Heart left ventricle (tissue), 16 donors: ENCODE results near the gene RLBP1. TPM values are rescaled to one million over a fixed set of nuclear protein-coding genes. Genes with fewer than 3 reads are reported as not detected.
A peak's percentile ranks its signal among the peaks of the same experiment; 100 is the strongest.

Experiments used
- ATAC-seq, 4 donors: fragments of 200-7000 bp; cut with Tn5 transposase; one replicate each; pipeline ENCODE4 v1.9.1; 2020 to 2022; ENCODE audit warnings: moderate library complexity in 4 of 4, mild to moderate bottlenecking in 3 of 4, moderate number of reproducible peaks in 1 of 4
- DNase-seq, 5 donors: peaks; one replicate each; pipeline ENCODE4 v3.0.0-alpha.2; 2020
- H3K27ac ChIP-seq, 12 donors: fragments of 200-600 bp; sonication (generic) in 4 of 12; one replicate each; pipeline versions ENCODE4 v1.5.0 to v1.8.0; 2016 to 2022; ENCODE audit warnings: mild to moderate bottlenecking in 2 of 12
- H3K27me3 ChIP-seq, 9 donors: fragments of 200-600 bp; sonication (generic) in 2 of 9; one replicate each; pipeline versions ENCODE4 v1.5.1 to v1.8.0; 2016 to 2022; ENCODE audit warnings: mild to moderate bottlenecking in 3 of 9
- H3K36me3 ChIP-seq, 9 donors: fragments of 200-600 bp; sonication (generic) in 2 of 9; one replicate each; pipeline versions ENCODE4 v1.5.0 to v1.8.0; 2018 to 2022; ENCODE audit warnings: mild to moderate bottlenecking in 2 of 9
- H3K4me1 ChIP-seq, 12 donors: fragments of 200-600 bp; sonication (generic) in 4 of 12; one replicate each; pipeline versions ENCODE4 v1.5.0 to v1.8.0; 2016 to 2022; ENCODE audit warnings: mild to moderate bottlenecking in 3 of 12
- H3K4me3 ChIP-seq, 12 donors: fragments of 200-600 bp; sonication (generic) in 4 of 12; one replicate each; pipeline versions ENCODE4 v1.5.0 to v1.8.0; 2017 to 2022; ENCODE audit warnings: mild to moderate bottlenecking in 9 of 12, moderate library complexity in 4 of 12
- H3K9me3 ChIP-seq, 12 donors: fragments of 200-600 bp; sonication (generic) in 4 of 12; one replicate each; pipeline versions ENCODE4 v1.5.0 to v1.8.0; 2016 to 2022; ENCODE audit warnings: mild to moderate bottlenecking in 1 of 12
- POLR2A ChIP-seq, 2 donors: fragments of 450-650 bp; IDR thresholded peaks; one replicate each; pipeline ENCODE4 v1.6.1; 2017; ENCODE audit warnings: antibody characterized with exemption in 2 of 2, mild to moderate bottlenecking in 2 of 2, moderate library complexity in 2 of 2
- WGBS, 4 donors: extraction: QIAGEN DNeasy Blood & Tissue Kit in 2 of 4; methylation state at CpG; one replicate each; pipeline versions ENCODE4 v1.1.5 to v1.1.7; 2013 to 2018; 5-methylcytosine and 5-hydroxymethylcytosine counted together
- intact Hi-C, 10 donors: fragments of 100-400 bp; cut with DNase I; formaldehyde crosslinking; loops; one replicate each; pipeline versions ENCODE4 v1.11.1 to v1.14.2; 2022
- polyA plus RNA-seq, 2 donors: library from polyadenylated mRNA; stranded (reverse); fragments of 200-250 nt; gene quantifications; one replicate each; pipeline ENCODE4 v1.2.3, GENCODE V29; 2013
- total RNA-seq, 9 donors: library from RNA; depleted of rRNA in 2 of 9; stranded (reverse); fragments of >200 nt in 2 of 9; fragmentation: NEBNext Ultra II Directional in 3 of 9; extraction: Animal tissue kit (Norgen Biotek cat#: 25700) in 3 of 9; gene quantifications; one replicate each; pipeline versions ENCODE4 v1.1.0 to v1.2.4, GENCODE V29; 2016 to 2023
- TF ChIP-seq, protein P1 (sequence below), 12 donors: fragments of 200-600 bp; sonication (generic) in 4 of 12; IDR thresholded peaks; one replicate each; pipeline versions ENCODE4 v1.5.0 to v1.8.0; 2018 to 2022; ENCODE audit warnings: antibody characterized with exemption in 12 of 12, mild to moderate bottlenecking in 5 of 12
- donor health status: ischemic (EF 13 %, LVEDD 7.1; RV severe dilation, severe dysfunction).
- donor health status: healthy with polysubstance abuse.
- donor health status: DM: no; HTN: yes; CAD: no.
- donor health status: DM: no; HTN: no; CAD: no.
- donor health status: ischemic (EF 25% LVEDD 6.9; RV normal size, moderate dysfunction).
- donor health status: ischemic (EF 25% LVEDD 5.7; RV mildly dilated, moderate dysfunction).
- donor health status: healthy.
- donor health status: DM: yes; HTN: yes; CAD: no.
- donor health status: ischemic (EF 35%, LVEDD 5.7; RV mildly dilated, moderate dysfunction).
- donor health status: nonischemic (EF 11% LVEDD 7.7; RV severe dilation, severe dysfunction).
- donor health status: DM: yes; HTN: yes; CAD: no.
- donor health status: PGD.
- donor health status: ischemic (EF 29% LVEDD 5.4; RV normal size, mild dysfunction).
- donor health status: nonischemic (EF 23%, LVEDD 6.1; RV moderate dilation, normal function).

The RLBP1 gene
- total and polyA plus RNA-seq, 11 donors = not detected

DNA sequence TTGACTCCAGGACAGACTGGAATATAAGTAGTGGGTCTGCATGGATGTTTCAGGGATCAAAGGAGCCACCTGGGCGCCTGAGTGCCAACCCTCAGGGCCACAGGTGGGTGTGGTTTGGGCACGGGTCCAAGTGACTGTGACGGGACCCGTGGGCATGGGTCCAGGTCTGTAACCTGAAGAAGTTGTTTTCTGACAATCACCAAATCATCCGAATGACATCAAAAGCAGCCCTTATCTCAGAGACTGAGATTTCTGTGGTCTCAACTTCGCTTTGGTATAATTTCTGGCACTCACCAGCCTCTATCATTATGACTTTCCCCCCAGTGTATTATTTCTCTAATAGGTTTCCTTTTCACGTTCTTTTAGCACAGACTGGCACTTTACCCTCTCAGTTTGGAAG, 24.4 kb downstream of the RLBP1 start:
- intact Hi-C loops = no loop called here
- ATAC-seq = no peak
- Histone ChIP-seq H3K9me3 (no peaks in the 10 kb centered on the region), H3K36me3 (peaks cover 0 to 91% (median 70%) of the 10 kb centered on the region in 9 donors), H3K27ac (peak overlapping the region in 8 of 12 donors; percentile 7 to 72 (median 54)), H3K4me1 (peaks cover 0 to 44% (median 16%) of the 10 kb centered on the region in 12 donors), H3K27me3 (no peaks in the 10 kb centered on the region), H3K4me3 (no peak overlapping the region)
- 55 to 66% (median 60%) methylated on average over 6 to 7 of the region's 7 CpGs for WGBS, 4 donors
- DNase-seq = no peak
- no peak for TF ChIP-seq POLR2A (IDR thresholded peaks at IDR 0.05)
- TF ChIP-seq, protein P1, sequence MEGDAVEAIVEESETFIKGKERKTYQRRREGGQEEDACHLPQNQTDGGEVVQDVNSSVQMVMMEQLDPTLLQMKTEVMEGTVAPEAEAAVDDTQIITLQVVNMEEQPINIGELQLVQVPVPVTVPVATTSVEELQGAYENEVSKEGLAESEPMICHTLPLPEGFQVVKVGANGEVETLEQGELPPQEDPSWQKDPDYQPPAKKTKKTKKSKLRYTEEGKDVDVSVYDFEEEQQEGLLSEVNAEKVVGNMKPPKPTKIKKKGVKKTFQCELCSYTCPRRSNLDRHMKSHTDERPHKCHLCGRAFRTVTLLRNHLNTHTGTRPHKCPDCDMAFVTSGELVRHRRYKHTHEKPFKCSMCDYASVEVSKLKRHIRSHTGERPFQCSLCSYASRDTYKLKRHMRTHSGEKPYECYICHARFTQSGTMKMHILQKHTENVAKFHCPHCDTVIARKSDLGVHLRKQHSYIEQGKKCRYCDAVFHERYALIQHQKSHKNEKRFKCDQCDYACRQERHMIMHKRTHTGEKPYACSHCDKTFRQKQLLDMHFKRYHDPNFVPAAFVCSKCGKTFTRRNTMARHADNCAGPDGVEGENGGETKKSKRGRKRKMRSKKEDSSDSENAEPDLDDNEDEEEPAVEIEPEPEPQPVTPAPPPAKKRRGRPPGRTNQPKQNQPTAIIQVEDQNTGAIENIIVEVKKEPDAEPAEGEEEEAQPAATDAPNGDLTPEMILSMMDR (IDR thresholded peaks at IDR 0.05) = no peak

DNA sequence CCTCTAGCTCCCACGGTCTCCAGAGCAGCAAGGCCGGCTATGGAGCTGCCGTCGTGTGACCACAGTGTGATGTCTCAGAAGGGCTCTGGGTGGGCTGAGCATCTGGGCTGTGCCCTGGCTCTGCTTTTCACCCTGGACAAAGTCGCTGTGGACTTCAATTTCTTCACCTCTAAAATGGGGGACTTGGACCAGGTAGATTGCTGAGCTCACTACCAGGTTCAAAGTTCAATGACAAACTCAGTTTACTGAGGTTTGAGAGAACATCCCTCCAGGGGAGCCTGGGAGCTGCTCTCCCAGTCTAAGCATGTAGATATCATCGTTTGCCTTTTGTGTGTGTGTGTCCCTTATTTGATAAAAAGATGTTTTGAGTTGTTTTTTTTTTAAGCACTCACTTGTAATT, 25.1 kb downstream of the RLBP1 start:
- Histone ChIP-seq H3K4me1 (peaks cover 0 to 44% (median 16%) of the 10 kb centered on the region in 12 donors), H3K36me3 (peaks cover 0 to 92% (median 72%) of the 10 kb centered on the region in 9 donors), H3K9me3 (no peaks in the 10 kb centered on the region), H3K4me3 (no peak overlapping the region), H3K27ac (peak overlapping the region in 5 of 12 donors; percentile 8 to 72 (median 54)), H3K27me3 (no peaks in the 10 kb centered on the region)
- WGBS, 4 donors = 72 to 89% (median 81%) methylated on average over 6 of the region's 6 CpGs
- no peak for TF ChIP-seq POLR2A (IDR thresholded peaks at IDR 0.05)
- TF ChIP-seq, protein P1 (IDR thresholded peaks at IDR 0.05) = no peak
- intact Hi-C loops = no loop called here
- ATAC-seq (peak in 1 of 4 donors; percentile 25), DNase-seq (peak in 1 of 5 donors; percentile 40)

DNA sequence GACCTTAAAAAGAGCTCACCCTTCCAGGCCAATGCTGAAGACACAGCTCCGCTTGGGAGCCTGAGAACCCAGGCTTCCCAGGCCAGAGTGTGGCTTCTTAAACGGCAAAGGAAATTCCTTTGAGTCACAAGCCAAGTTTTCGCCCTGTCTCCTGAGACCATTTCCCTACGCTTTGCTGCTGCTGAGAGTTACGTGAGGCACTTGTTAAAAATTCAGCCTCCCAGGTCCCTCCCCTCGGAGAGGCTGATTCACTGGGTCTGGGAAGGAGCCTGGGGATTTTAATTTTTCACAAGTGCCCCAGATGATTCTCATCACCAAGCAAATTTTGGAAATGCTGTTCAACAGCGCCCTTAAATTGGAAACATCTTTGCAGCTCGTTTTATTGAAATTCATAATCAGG, 25.5 kb downstream of the RLBP1 start:
- no peak for TF ChIP-seq POLR2A (IDR thresholded peaks at IDR 0.05)
- TF ChIP-seq, protein P1 (IDR thresholded peaks at IDR 0.05) = no peak

DNA sequence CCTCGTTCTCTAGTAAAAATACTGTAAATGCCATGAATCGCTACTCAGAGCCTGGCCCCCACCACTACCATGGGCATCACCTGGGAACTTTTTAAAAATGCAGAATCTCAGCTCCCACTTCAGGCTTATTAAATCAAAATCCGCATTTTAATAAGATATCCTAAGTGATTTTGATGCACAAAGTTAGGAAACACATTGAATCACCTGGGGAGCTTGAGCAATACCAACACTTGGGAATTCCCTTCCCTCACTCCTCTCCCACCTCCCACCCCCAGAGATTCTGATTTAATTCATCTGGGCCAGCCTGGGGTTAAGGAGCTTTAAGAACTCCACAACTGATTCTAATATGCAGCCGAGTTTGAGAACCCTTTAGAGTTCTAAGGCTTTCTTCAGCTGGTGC, 26.8 kb downstream of the RLBP1 start:
- ATAC-seq = no peak
- 78 to 97% (median 93%) methylated on average over 4 of the region's 4 CpGs for WGBS, 4 donors
- intact Hi-C loops = no loop called here
- peaks cover 0 to 35% (median 15%) of the 10 kb centered on the region in 12 donors for H3K4me1 ChIP-seq
- peak overlapping the region in 2 of 12 donors; percentile 51 to 63 for H3K27ac ChIP-seq
- DNase-seq = no peak
- TF ChIP-seq, protein P1 (IDR thresholded peaks at IDR 0.05) = no peak
- no peak for TF ChIP-seq POLR2A (IDR thresholded peaks at IDR 0.05)
- H3K27me3 ChIP-seq = no peaks in the 10 kb centered on the region
- peaks cover 0 to 93% (median 84%) of the 10 kb centered on the region in 9 donors for H3K36me3 ChIP-seq
- no peaks in the 10 kb centered on the region for H3K9me3 ChIP-seq
- no peak overlapping the region for H3K4me3 ChIP-seq

More for the DNA sequence above, 25.5 kb downstream of the RLBP1 start:
- Histone ChIP-seq H3K4me1 (peaks cover 0 to 44% (median 16%) of the 10 kb centered on the region in 12 donors), H3K36me3 (peaks cover 0 to 92% (median 74%) of the 10 kb centered on the region in 9 donors), H3K9me3 (no peaks in the 10 kb centered on the region), H3K27ac (peak overlapping the region in 7 of 12 donors; percentile 4 to 72 (median 51)), H3K4me3 (no peak overlapping the region), H3K27me3 (no peaks in the 10 kb centered on the region)
- ATAC-seq (peak in 2 of 4 donors; percentile 46 to 49), DNase-seq (peak in 1 of 5 donors; percentile 70)
- 54 to 76% (median 72%) methylated on average over 8 of the region's 8 CpGs for WGBS, 4 donors
- intact Hi-C loops = no loop called here
